ENCODE data around the gene HKDC1. TPM values are rescaled to one million over a fixed set of nuclear protein-coding genes. Genes with fewer than 3 reads are reported as not detected.

HKDC1 gene
- total and polyA plus RNA-seq, 4 donors, result 0.53 to 20.0 (median 5.2) TPM

DNA sequence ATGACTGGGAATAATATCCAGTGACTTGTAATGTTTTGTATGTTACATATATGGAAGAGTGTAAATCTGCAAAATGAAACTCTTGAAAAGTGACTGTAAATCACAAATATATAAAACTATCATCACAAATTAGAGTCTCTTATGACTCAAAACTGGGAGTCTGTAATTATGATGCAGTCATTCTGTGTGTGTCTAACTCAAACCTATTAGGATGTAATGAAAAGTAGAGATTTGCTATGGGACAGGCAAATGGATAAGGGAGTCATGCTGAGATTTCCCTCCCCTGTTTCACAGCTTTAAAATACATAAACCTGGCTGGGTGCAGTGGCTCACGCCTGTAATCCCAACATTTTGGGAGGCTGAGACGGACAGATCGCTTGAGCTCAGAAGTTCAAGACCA, 8.6 kb upstream of the HKDC1 start:
- H3K36me3 ChIP-seq (ENCODE audit: control insufficient read depth in 4 of 4, insufficient read depth in 3 of 4, low read depth in 1 of 4, low read length in 3 of 4), result peaks cover 0 to 25% (median 21%) of the 10 kb centered on the region in 4 donors
- DNase-seq (ENCODE audit: low spot score), result no peak
- H3K4me3 ChIP-seq (ENCODE audit: low read depth in 1 of 3, low read length in 3 of 3), result no peak overlapping the region
- 95% methylated on average over 3 of the region's 3 CpGs for WGBS
- no peak overlapping the region for H3K27ac ChIP-seq (ENCODE audit: low read depth in 1 of 2, low read length in 2 of 2)
- peaks cover 0 to 1% (median 0%) of the 10 kb centered on the region in 4 donors for H3K9me3 ChIP-seq (ENCODE audit: control insufficient read depth in 4 of 4, low read length in 3 of 4)
- TF ChIP-seq SP1 (IDR thresholded peaks at IDR 0.05) (no peak), HNF4A (conservative IDR thresholded peaks at IDR 0.05) (no peak), RXRA (IDR thresholded peaks at IDR 0.05) (no peak), YY1 (IDR thresholded peaks at IDR 0.05) (no peak), EGR1 (IDR thresholded peaks at IDR 0.05; ENCODE audit: low read depth in 2 of 2) (no peak), JUND (IDR thresholded peaks at IDR 0.05) (no peak), REST (IDR thresholded peaks at IDR 0.05) (no peak), MAX (IDR thresholded peaks at IDR 0.05) (no peak), FOXA1 (IDR thresholded peaks at IDR 0.05) (no peak), RAD21 (IDR thresholded peaks at IDR 0.05) (no peak), HNF4G (IDR thresholded peaks at IDR 0.05) (no peak), GABPA (IDR thresholded peaks at IDR 0.05 in 1 of 2, conservative IDR thresholded peaks at IDR 0.05 in 1 of 2) (no peak), NR2F2 (IDR thresholded peaks at IDR 0.05) (no peak)
- TF ChIP-seq, protein P1, sequence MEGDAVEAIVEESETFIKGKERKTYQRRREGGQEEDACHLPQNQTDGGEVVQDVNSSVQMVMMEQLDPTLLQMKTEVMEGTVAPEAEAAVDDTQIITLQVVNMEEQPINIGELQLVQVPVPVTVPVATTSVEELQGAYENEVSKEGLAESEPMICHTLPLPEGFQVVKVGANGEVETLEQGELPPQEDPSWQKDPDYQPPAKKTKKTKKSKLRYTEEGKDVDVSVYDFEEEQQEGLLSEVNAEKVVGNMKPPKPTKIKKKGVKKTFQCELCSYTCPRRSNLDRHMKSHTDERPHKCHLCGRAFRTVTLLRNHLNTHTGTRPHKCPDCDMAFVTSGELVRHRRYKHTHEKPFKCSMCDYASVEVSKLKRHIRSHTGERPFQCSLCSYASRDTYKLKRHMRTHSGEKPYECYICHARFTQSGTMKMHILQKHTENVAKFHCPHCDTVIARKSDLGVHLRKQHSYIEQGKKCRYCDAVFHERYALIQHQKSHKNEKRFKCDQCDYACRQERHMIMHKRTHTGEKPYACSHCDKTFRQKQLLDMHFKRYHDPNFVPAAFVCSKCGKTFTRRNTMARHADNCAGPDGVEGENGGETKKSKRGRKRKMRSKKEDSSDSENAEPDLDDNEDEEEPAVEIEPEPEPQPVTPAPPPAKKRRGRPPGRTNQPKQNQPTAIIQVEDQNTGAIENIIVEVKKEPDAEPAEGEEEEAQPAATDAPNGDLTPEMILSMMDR (IDR thresholded peaks at IDR 0.05; ENCODE audit: low read depth, low read length, missing input control), result no peak
- TF ChIP-seq, protein P2, sequence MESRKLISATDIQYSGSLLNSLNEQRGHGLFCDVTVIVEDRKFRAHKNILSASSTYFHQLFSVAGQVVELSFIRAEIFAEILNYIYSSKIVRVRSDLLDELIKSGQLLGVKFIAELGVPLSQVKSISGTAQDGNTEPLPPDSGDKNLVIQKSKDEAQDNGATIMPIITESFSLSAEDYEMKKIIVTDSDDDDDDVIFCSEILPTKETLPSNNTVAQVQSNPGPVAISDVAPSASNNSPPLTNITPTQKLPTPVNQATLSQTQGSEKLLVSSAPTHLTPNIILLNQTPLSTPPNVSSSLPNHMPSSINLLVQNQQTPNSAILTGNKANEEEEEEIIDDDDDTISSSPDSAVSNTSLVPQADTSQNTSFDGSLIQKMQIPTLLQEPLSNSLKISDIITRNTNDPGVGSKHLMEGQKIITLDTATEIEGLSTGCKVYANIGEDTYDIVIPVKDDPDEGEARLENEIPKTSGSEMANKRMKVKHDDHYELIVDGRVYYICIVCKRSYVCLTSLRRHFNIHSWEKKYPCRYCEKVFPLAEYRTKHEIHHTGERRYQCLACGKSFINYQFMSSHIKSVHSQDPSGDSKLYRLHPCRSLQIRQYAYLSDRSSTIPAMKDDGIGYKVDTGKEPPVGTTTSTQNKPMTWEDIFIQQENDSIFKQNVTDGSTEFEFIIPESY (IDR thresholded peaks at IDR 0.05), result no peak
- H3K27me3 ChIP-seq (ENCODE audit: control insufficient read depth in 4 of 4, insufficient read depth in 4 of 4, low read length in 3 of 4), result no peaks in the 10 kb centered on the region
- no peaks in the 10 kb centered on the region for H3K4me1 ChIP-seq (ENCODE audit: control insufficient read depth in 4 of 4, insufficient read depth in 4 of 4, low read length in 3 of 4)
- H3K9ac ChIP-seq (ENCODE audit: low read depth in 1 of 2, low read length in 2 of 2), result no peak overlapping the region

GRCh38 chr10:69213591-69214311, 6.4 kb upstream of the HKDC1 start:
- 48% methylated on average over 5 of the region's 5 CpGs for WGBS
- Histone ChIP-seq H3K4me3 (ENCODE audit: low read depth in 1 of 3, low read length in 3 of 3) (no peak overlapping the region), H3K4me1 (ENCODE audit: control insufficient read depth in 4 of 4, insufficient read depth in 4 of 4, low read length in 3 of 4) (no peaks in the 10 kb centered on the region), H3K9me3 (ENCODE audit: control insufficient read depth in 4 of 4, low read length in 3 of 4) (peaks cover 0 to 1% (median 0%) of the 10 kb centered on the region in 4 donors), H3K27me3 (ENCODE audit: control insufficient read depth in 4 of 4, insufficient read depth in 4 of 4, low read length in 3 of 4) (no peaks in the 10 kb centered on the region), H3K36me3 (ENCODE audit: control insufficient read depth in 4 of 4, insufficient read depth in 3 of 4, low read depth in 1 of 4, low read length in 3 of 4) (peaks cover 0 to 6% (median 2%) of the 10 kb centered on the region in 4 donors), H3K9ac (ENCODE audit: low read depth in 1 of 2, low read length in 2 of 2) (no peak overlapping the region), H3K27ac (ENCODE audit: low read depth in 1 of 2, low read length in 2 of 2) (no peak overlapping the region)
- no peak for DNase-seq (ENCODE audit: low spot score)
- TF ChIP-seq MAX (IDR thresholded peaks at IDR 0.05) (no peak), RAD21 (IDR thresholded peaks at IDR 0.05) (no peak), FOXA1 (IDR thresholded peaks at IDR 0.05) (no peak)
